ENCODE results near the gene PCDH9.

DNA sequence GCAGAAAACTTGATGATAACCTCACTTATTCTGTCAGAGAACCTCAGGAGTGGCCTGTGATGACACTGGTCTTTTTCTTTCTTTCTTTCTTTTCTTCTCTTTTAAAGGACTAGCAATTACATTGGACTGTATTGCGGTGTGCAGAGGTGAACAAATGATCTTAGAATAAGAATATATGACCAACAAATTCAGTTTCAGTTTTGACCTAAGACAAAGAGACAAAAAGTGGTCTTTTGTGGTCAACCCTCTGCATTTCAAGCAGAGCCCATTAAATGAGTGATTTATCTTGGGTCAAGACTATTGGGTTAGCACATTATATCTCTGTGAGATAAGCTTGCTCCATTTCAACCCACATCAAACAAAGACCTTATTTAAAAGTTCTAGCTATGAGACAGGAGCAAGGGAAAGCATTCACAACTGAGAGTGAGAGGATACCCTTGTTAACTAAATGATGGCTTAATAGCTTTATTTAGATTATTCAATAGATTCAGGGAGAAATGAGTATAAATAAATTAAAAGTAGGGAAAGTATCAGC lies 644.4 kb downstream of the PCDH9 start:
- TF ChIP-seq YY1 (IDR thresholded peaks at IDR 0.05; ENCODE audit: insufficient read depth, insufficient read length) (no peak), ZNF274 (IDR thresholded peaks at IDR 0.05; ENCODE audit: low read depth, low read length) (no peak), SUZ12 (IDR thresholded peaks at IDR 0.05; ENCODE audit: extremely low read depth, insufficient read depth, insufficient read length) (no peak)

All from NT2/D1 (cell line).